ENCODE results near the gene ERI3. TPM values are rescaled to one million over a fixed set of nuclear protein-coding genes. Genes with fewer than 3 reads are reported as not detected.

ERI3 gene
- total and polyA plus RNA-seq, 10 of the 15 experiments (the other 5 are each of a cell fraction or from before 2014, with no cell fraction given): 20.6 to 90.4 (median 41.2) TPM

GRCh38 chr1:44276901-44277300 lies 78.2 kb downstream of the ERI3 start (continued):
- TF ChIP-seq E4F1 (IDR thresholded peaks at IDR 0.05; ENCODE audit: borderline replicate concordance, partially characterized antibody) (no peak), NR2F1 (conservative IDR thresholded peaks at IDR 0.05) (no peak), MYC (IDR thresholded peaks at IDR 0.05; ENCODE audit: insufficient read depth, insufficient read length, insufficient replicate concordance, low read length, severe bottlenecking) (no peak), SREBF1 (IDR thresholded peaks at IDR 0.05; ENCODE audit: low read length) (no peak), CTCF (IDR thresholded peaks at IDR 0.05 in 2 of 3, conservative IDR thresholded peaks at IDR 0.05 in 1 of 3; ENCODE audit: control insufficient read depth in 2 of 3, extremely low read depth in 1 of 3, insufficient read depth in 1 of 3, low read depth in 3 of 3, low read length in 3 of 3) (no peak)

- WGBS (ENCODE audit: insufficient coverage, insufficient replicate concordance, low lambda C conversion rate, missing lambda C conversion rate): 18% methylated on average over 3 of the region's 3 CpGs
- H3K4me3 ChIP-seq: no peak overlapping the region
- ATAC-seq: no peak
- RAD21 ChIA-PET (ENCODE audit: unreplicated experiment): no interaction called here
- H3K9ac ChIP-seq (ENCODE audit: control insufficient read depth, insufficient read depth, low read length): no peak overlapping the region
- no TSS peak for BruUV-seq (replicated peaks)
- H4K20me1 ChIP-seq (ENCODE audit: control insufficient read depth, insufficient read depth): no peaks in the 10 kb centered on the region
- POLR2A ChIA-PET: no interaction called here
- H3K4me1 ChIP-seq (ENCODE audit: control insufficient read depth, insufficient read depth, low read length): no peaks in the 10 kb centered on the region
- no peak overlapping the region for H3K27ac ChIP-seq (ENCODE audit: control insufficient read depth, insufficient read depth)
- SMC1A ChIA-PET (ENCODE audit: uncharacterized antibody, unreplicated experiment): interaction anchor here (1.2 kb wide), 1 partner anchor 8 kb away, joined by 3 read pairs; no protein-coding TSS in a partner anchor
- no peaks in the 10 kb centered on the region; a peak in 1 of 4 replicates for H3K36me3 ChIP-seq (ENCODE audit: control insufficient read depth in 2 of 2, insufficient read depth in 2 of 2, low read length in 1 of 2)
- H3K79me2 ChIP-seq (ENCODE audit: control insufficient read depth, insufficient read depth, low read length): no peaks in the 10 kb centered on the region
- no peak for FAIRE-seq
- H3K9me3 ChIP-seq (replicated peaks; ENCODE audit: control insufficient read depth, insufficient read depth, low read length): no peaks in the 10 kb centered on the region
- intact Hi-C loops (cut with micrococcal nuclease; ENCODE audit: unreplicated experiment): no loop called here
- H3K4me2 ChIP-seq (ENCODE audit: control insufficient read depth, insufficient read depth): no peak overlapping the region
- H2AFZ ChIP-seq (ENCODE audit: control insufficient read depth, low read depth, low read length): no peak overlapping the region
- TF ChIP-seq MEF2B (IDR thresholded peaks at IDR 0.05; ENCODE audit: partially characterized antibody, poor library complexity, severe bottlenecking) (peak; percentile 58), RBBP5 (conservative IDR thresholded peaks at IDR 0.05) (no peak), SPI1 (IDR thresholded peaks at IDR 0.05; ENCODE audit: borderline replicate concordance, insufficient read depth, low read depth, low read length) (peak; percentile 7; the same call in 1 of the 2 replicates)
- in situ Hi-C loops (cut with MboI): no loop called here
- CTCF ChIA-PET: interaction anchor here (1.1 to 1.2 kb wide), 2 partner anchors 39 to 42 kb away, joined by 3 to 5 read pairs; no protein-coding TSS in a partner anchor
- H3K27me3 ChIP-seq (replicated peaks in 1 of 2; ENCODE audit: control insufficient read depth in 2 of 2, insufficient read depth in 2 of 2, low read length in 1 of 2): no peaks in the 10 kb centered on the region
- DNase-seq (ENCODE audit: low read depth, low spot score): no peak
These were observed 79.1 kb downstream of the ERI3 start for GRCh38 chr1:44275991-44276405.

Measured in GM12878 (cell line).